Loucy (cell line): ENCODE measurements around the gene PPTC7.
"Not testable (repeated sequence)": the region's sequence is repeated elsewhere in the genome, so short reads cannot be mapped to it uniquely, and the experiment has no call there.

Experiments used
- CTCF ChIP-seq: fragments of 200-600 bp; sonication (generic); conservative IDR thresholded peaks from 2 replicates; pipeline ENCODE4 v1.5.1; 2014; ENCODE audit warnings: mild to moderate bottlenecking, antibody characterized with exemption, low read length
- EZH2phosphoT487 ChIP-seq: fragments of 200-600 bp; IDR thresholded peaks from 2 replicates; pipeline ENCODE4 v1.6.1; 2018; ENCODE audit warnings: antibody characterized with exemption, mild to moderate bottlenecking, moderate library complexity, borderline replicate concordance

- not testable (repeated sequence) for TF ChIP-seq EZH2phosphoT487, CTCF
These were observed 9.8 kb upstream of the PPTC7 start for GRCh38 chr12:110592919-110593318.
